ENCODE data around the gene SLX9. TPM values are rescaled to one million over a fixed set of nuclear protein-coding genes. Genes with fewer than 3 reads are reported as not detected.

Gene SLX9
- total RNA-seq, 6 donors from 2014 or later, result 5.5 to 34.6 (median 22.8) TPM

- Histone ChIP-seq H3K4me3 (no peak overlapping the region), H3K36me3 (peaks cover 0 to 28% (median 22%) of the 10 kb centered on the region in 4 donors), H3K4me1 (peaks cover 6 to 30% (median 17%) of the 10 kb centered on the region in 4 donors), H3K9me3 (no peaks in the 10 kb centered on the region), H3K27me3 (no peaks in the 10 kb centered on the region), H3K27ac (no peak overlapping the region)
- 88 to 90% methylated on average over 22 to 49 of the region's 49 CpGs for WGBS, 2 donors
- TF ChIP-seq CTCF (IDR thresholded peaks at IDR 0.05), result no peak
- DNase-seq, result peak in 1 of 2 donors; percentile 72
- ATAC-seq (ENCODE audit: low FRiP score in 2 of 2), result no peak
Measured at GRCh38 chr21:44898851-44899767, 40.7 kb upstream of the SLX9 start.

GRCh38 chr21:44899768-44900558 lies 39.9 kb upstream of the SLX9 start:
- WGBS, 2 donors, result 80 to 94% methylated on average over 3 to 36 of the region's 37 CpGs
- no peak overlapping the region for H3K4me3 ChIP-seq
- peaks cover 6 to 30% (median 17%) of the 10 kb centered on the region in 4 donors for H3K4me1 ChIP-seq
- TF ChIP-seq POLR2AphosphoS5 (IDR thresholded peaks at IDR 0.05), result no peak
- no peak for TF ChIP-seq POLR2A (IDR thresholded peaks at IDR 0.05)
- no peak for TF ChIP-seq CTCF (IDR thresholded peaks at IDR 0.05)
- no peak for TF ChIP-seq EP300 (IDR thresholded peaks at IDR 0.05)
- ATAC-seq (ENCODE audit: low FRiP score in 2 of 2), result no peak
- H3K27ac ChIP-seq, result no peak overlapping the region
- H3K36me3 ChIP-seq, result peaks cover 0 to 28% (median 20%) of the 10 kb centered on the region in 4 donors
- no peaks in the 10 kb centered on the region for H3K27me3 ChIP-seq
- no peaks in the 10 kb centered on the region for H3K9me3 ChIP-seq
- DNase-seq, result peak in 1 of 2 donors; percentile 70

GRCh38 chr21:44900559-44901251 lies 39.1 kb upstream of the SLX9 start:
- H3K27ac ChIP-seq, result no peak overlapping the region
- H3K9me3 ChIP-seq, result no peaks in the 10 kb centered on the region
- H3K4me1 ChIP-seq, result peaks cover 6 to 33% (median 17%) of the 10 kb centered on the region in 4 donors
- TF ChIP-seq EP300 (IDR thresholded peaks at IDR 0.05) (no peak), POLR2A (IDR thresholded peaks at IDR 0.05) (no peak), POLR2AphosphoS5 (IDR thresholded peaks at IDR 0.05) (no peak), CTCF (IDR thresholded peaks at IDR 0.05) (no peak)
- H3K4me3 ChIP-seq, result no peak overlapping the region
- ATAC-seq (ENCODE audit: low FRiP score in 2 of 2) (no peak), DNase-seq (no peak)
- H3K36me3 ChIP-seq, result peaks cover 0 to 28% (median 20%) of the 10 kb centered on the region in 4 donors
- WGBS, 2 donors, result 88 to 90% methylated on average over 22 to 27 of the region's 28 CpGs
- H3K27me3 ChIP-seq, result no peaks in the 10 kb centered on the region

- H3K9me3 ChIP-seq, result no peaks in the 10 kb centered on the region
- DNase-seq, result peak in 1 of 2 donors; percentile 62
- 71 to 76% methylated on average over 14 to 26 of the region's 27 CpGs for WGBS, 2 donors
- H3K27ac ChIP-seq, result no peak overlapping the region
- H3K27me3 ChIP-seq, result no peaks in the 10 kb centered on the region
- no peak for ATAC-seq (ENCODE audit: low FRiP score in 2 of 2)
- H3K4me1 ChIP-seq, result peaks cover 6 to 35% (median 19%) of the 10 kb centered on the region in 4 donors
- peaks cover 0 to 28% (median 20%) of the 10 kb centered on the region in 4 donors for H3K36me3 ChIP-seq
- no peak overlapping the region for H3K4me3 ChIP-seq
- TF ChIP-seq POLR2A (IDR thresholded peaks at IDR 0.05) (no peak), POLR2AphosphoS5 (IDR thresholded peaks at IDR 0.05) (no peak)
Measured at GRCh38 chr21:44901391-44902074, 38.3 kb upstream of the SLX9 start.
